ENCODE data around the gene HS6ST2.

Gene HS6ST2

GRCh38 chrX:132834109-132834508 is 124.3 kb downstream of the HS6ST2 start:
- H3K27ac ChIP-seq (ENCODE audit: insufficient read depth, low read length, poor library complexity, severe bottlenecking): no peak overlapping the region
- H3K27me3 ChIP-seq (replicated peaks; ENCODE audit: control insufficient read depth, insufficient read depth, low read length, poor library complexity, severe bottlenecking): no peaks in the 10 kb centered on the region
- no peaks in the 10 kb centered on the region for H3K9me3 ChIP-seq (ENCODE audit: control insufficient read depth, low read length)

DNA sequence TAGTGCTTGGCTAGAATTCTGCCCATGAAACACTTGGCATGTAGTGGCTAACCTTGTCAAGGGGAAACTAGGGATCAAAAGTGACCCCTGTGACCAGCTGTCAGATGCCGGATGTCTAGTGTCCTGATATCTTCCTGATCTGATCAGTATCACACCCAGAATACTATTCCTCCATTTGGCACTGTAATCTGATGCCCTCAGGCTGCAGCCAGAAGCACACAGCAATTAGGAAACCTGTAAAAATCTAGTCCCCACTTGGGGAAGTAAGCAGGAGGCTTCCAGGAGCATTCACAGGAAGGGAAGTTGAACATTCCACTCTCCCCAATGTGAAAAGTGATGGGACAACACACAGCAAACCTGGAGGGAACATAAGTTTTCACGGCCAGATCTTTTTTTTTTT is 125.1 kb downstream of the HS6ST2 start:
- Histone ChIP-seq H3K9me3 (ENCODE audit: control insufficient read depth, low read length) (no peaks in the 10 kb centered on the region), H3K36me3 (ENCODE audit: control insufficient read depth, insufficient read depth, low read length) (no peaks in the 10 kb centered on the region), H3K27ac (ENCODE audit: insufficient read depth, low read length, poor library complexity, severe bottlenecking) (no peak overlapping the region), H3K4me3 (ENCODE audit: insufficient read depth, low read depth, low read length, poor library complexity, severe bottlenecking) (no peak overlapping the region), H3K4me1 (ENCODE audit: control insufficient read depth, insufficient read depth, low read length, poor library complexity, severe bottlenecking) (no peaks in the 10 kb centered on the region), H3K27me3 (replicated peaks; ENCODE audit: control insufficient read depth, insufficient read depth, low read length, poor library complexity, severe bottlenecking) (no peaks in the 10 kb centered on the region)
- no peak for DNase-seq

More at GRCh38 chrX:132834109-132834508, 124.3 kb downstream of the HS6ST2 start:
- Histone ChIP-seq H3K4me1 (ENCODE audit: control insufficient read depth, insufficient read depth, low read length, poor library complexity, severe bottlenecking) (no peaks in the 10 kb centered on the region), H3K4me3 (ENCODE audit: insufficient read depth, low read depth, low read length, poor library complexity, severe bottlenecking) (no peak overlapping the region), H3K36me3 (ENCODE audit: control insufficient read depth, insufficient read depth, low read length) (no peaks in the 10 kb centered on the region)
- DNase-seq: no peak

DNA sequence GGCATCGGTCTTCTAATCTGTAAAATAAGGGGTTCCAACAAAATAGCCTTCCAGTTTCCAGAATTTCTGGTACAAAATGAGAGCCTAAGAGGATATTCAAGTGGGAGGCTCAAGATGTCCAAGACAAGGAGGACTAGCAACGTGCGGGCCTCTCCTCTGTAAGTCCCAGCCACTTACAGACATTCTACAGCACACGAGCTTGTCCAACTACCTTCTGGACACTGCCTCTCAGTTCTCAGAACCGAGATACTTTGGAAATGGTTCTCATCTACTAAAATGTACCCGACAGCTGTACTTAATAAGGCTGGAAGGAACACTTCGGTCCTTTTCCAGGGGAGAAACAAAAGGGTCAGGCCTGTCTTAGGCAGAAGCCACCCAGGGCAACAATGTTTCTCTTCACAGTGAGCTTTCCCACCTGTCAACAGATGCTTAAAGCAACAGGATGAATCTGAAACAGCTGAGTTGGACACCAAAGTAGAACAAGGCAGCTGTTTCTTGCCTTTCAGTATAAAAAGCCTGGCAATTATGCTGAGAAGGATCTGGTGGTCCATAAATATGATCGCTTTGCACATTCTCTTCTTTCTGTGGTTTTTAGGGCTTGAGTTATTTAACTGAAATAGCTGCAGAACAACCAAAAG is 127.0 kb downstream of the HS6ST2 start:
- Histone ChIP-seq H3K4me3 (ENCODE audit: insufficient read depth, low read depth, low read length, poor library complexity, severe bottlenecking) (no peak overlapping the region), H3K27ac (ENCODE audit: insufficient read depth, low read length, poor library complexity, severe bottlenecking) (no peak overlapping the region), H3K36me3 (ENCODE audit: control insufficient read depth, insufficient read depth, low read length) (no peaks in the 10 kb centered on the region), H3K9me3 (ENCODE audit: control insufficient read depth, low read length) (no peaks in the 10 kb centered on the region), H3K27me3 (replicated peaks; ENCODE audit: control insufficient read depth, insufficient read depth, low read length, poor library complexity, severe bottlenecking) (no peaks in the 10 kb centered on the region), H3K4me1 (ENCODE audit: control insufficient read depth, insufficient read depth, low read length, poor library complexity, severe bottlenecking) (no peaks in the 10 kb centered on the region)
- DNase-seq: no peak

DNA sequence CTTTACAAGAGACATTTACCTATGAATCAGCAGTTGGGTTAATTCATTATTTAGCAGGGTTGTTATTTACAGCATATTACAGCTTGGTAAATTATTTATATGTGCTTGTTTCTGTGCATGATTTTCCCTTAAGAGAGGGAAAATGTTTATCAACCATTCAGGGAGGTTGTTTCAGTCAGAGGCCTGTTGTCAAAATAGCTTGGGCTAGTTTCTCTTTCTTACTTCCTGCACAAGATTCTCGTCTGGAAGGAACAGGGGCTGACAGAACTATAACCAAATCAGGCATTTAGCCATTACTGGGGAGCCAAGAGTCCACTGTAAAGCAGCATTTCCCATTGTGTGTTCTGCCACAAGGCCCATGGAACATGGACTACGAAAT is 135.8 kb downstream of the HS6ST2 start:
- H3K9me3 ChIP-seq (ENCODE audit: control insufficient read depth, low read length): no peaks in the 10 kb centered on the region
- H3K27me3 ChIP-seq (replicated peaks; ENCODE audit: control insufficient read depth, insufficient read depth, low read length, poor library complexity, severe bottlenecking): no peaks in the 10 kb centered on the region
- no peaks in the 10 kb centered on the region for H3K4me1 ChIP-seq (ENCODE audit: control insufficient read depth, insufficient read depth, low read length, poor library complexity, severe bottlenecking)
- no peak overlapping the region for H3K27ac ChIP-seq (ENCODE audit: insufficient read depth, low read length, poor library complexity, severe bottlenecking)
- no peaks in the 10 kb centered on the region for H3K36me3 ChIP-seq (ENCODE audit: control insufficient read depth, insufficient read depth, low read length)
- H3K4me3 ChIP-seq (ENCODE audit: insufficient read depth, low read depth, low read length, poor library complexity, severe bottlenecking): no peak overlapping the region
- DNase-seq: no peak

GRCh38 chrX:132821974-132822633 is 136.3 kb downstream of the HS6ST2 start:
- Histone ChIP-seq H3K27ac (ENCODE audit: insufficient read depth, low read length, poor library complexity, severe bottlenecking) (no peak overlapping the region), H3K4me3 (ENCODE audit: insufficient read depth, low read depth, low read length, poor library complexity, severe bottlenecking) (no peak overlapping the region), H3K27me3 (replicated peaks; ENCODE audit: control insufficient read depth, insufficient read depth, low read length, poor library complexity, severe bottlenecking) (no peaks in the 10 kb centered on the region), H3K36me3 (ENCODE audit: control insufficient read depth, insufficient read depth, low read length) (no peaks in the 10 kb centered on the region), H3K4me1 (ENCODE audit: control insufficient read depth, insufficient read depth, low read length, poor library complexity, severe bottlenecking) (no peaks in the 10 kb centered on the region), H3K9me3 (ENCODE audit: control insufficient read depth, low read length) (no peaks in the 10 kb centered on the region)
- DNase-seq: no peak

GRCh38 chrX:132820675-132821074 is 137.8 kb downstream of the HS6ST2 start:
- H3K27me3 ChIP-seq (replicated peaks; ENCODE audit: control insufficient read depth, insufficient read depth, low read length, poor library complexity, severe bottlenecking): no peaks in the 10 kb centered on the region
- no peaks in the 10 kb centered on the region for H3K4me1 ChIP-seq (ENCODE audit: control insufficient read depth, insufficient read depth, low read length, poor library complexity, severe bottlenecking)
- DNase-seq: no peak
- H3K4me3 ChIP-seq (ENCODE audit: insufficient read depth, low read depth, low read length, poor library complexity, severe bottlenecking): no peak overlapping the region
- no peaks in the 10 kb centered on the region for H3K36me3 ChIP-seq (ENCODE audit: control insufficient read depth, insufficient read depth, low read length)
- H3K27ac ChIP-seq (ENCODE audit: insufficient read depth, low read length, poor library complexity, severe bottlenecking): no peak overlapping the region
- no peaks in the 10 kb centered on the region for H3K9me3 ChIP-seq (ENCODE audit: control insufficient read depth, low read length)

GRCh38 chrX:132819711-132820264 is 138.6 kb downstream of the HS6ST2 start:
- no peaks in the 10 kb centered on the region for H3K9me3 ChIP-seq (ENCODE audit: control insufficient read depth, low read length)
- no peak overlapping the region for H3K4me3 ChIP-seq (ENCODE audit: insufficient read depth, low read depth, low read length, poor library complexity, severe bottlenecking)
- H3K27ac ChIP-seq (ENCODE audit: insufficient read depth, low read length, poor library complexity, severe bottlenecking): no peak overlapping the region
- DNase-seq: no peak
- H3K27me3 ChIP-seq (replicated peaks; ENCODE audit: control insufficient read depth, insufficient read depth, low read length, poor library complexity, severe bottlenecking): no peaks in the 10 kb centered on the region
- no peaks in the 10 kb centered on the region for H3K4me1 ChIP-seq (ENCODE audit: control insufficient read depth, insufficient read depth, low read length, poor library complexity, severe bottlenecking)
- no peaks in the 10 kb centered on the region for H3K36me3 ChIP-seq (ENCODE audit: control insufficient read depth, insufficient read depth, low read length)

DNA sequence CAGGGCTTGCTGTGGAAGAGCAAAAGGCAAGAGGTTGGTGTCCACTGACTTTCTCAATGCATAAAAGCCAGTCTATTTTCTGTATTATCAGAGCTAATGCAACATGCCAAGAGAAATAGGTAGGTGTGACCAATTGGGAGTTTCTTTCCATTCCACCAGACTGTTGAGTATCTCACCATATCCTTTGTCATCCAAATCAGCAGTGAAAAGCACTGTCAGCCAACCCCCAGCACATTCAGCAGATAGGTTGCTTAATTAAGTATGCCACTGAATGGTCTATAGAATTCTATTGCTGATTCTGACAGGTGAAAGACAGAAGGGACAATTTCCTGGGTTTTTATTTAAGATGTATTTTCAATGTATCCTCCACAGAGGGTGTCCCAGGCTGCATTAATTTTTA is 139.8 kb downstream of the HS6ST2 start:
- H3K36me3 ChIP-seq (ENCODE audit: control insufficient read depth, insufficient read depth, low read length): no peaks in the 10 kb centered on the region
- no peak overlapping the region for H3K4me3 ChIP-seq (ENCODE audit: insufficient read depth, low read depth, low read length, poor library complexity, severe bottlenecking)
- no peak overlapping the region for H3K27ac ChIP-seq (ENCODE audit: insufficient read depth, low read length, poor library complexity, severe bottlenecking)
- H3K27me3 ChIP-seq (replicated peaks; ENCODE audit: control insufficient read depth, insufficient read depth, low read length, poor library complexity, severe bottlenecking): no peaks in the 10 kb centered on the region
- no peak for DNase-seq
- H3K9me3 ChIP-seq (ENCODE audit: control insufficient read depth, low read length): no peaks in the 10 kb centered on the region
- no peaks in the 10 kb centered on the region for H3K4me1 ChIP-seq (ENCODE audit: control insufficient read depth, insufficient read depth, low read length, poor library complexity, severe bottlenecking)

DNA sequence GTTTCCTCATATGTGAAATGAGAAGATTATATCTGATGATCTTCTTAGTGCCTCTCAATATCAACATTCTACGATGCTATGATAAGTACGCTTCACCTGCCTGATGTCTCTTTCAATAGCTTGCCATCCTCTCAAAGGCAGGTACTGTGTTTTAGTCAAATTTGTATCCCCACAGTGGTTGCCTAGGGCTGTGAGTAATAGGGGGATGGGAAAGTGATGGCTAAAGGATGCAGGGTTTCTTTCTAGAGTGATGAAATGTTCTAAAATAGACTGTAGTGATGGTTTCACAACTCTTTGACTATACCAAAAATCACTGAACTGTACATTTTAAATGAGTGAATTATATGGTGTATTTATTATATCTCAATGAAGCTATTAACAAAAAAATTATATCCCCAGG is 142.8 kb downstream of the HS6ST2 start:
- Histone ChIP-seq H3K4me3 (ENCODE audit: insufficient read depth, low read depth, low read length, poor library complexity, severe bottlenecking) (no peak overlapping the region), H3K9me3 (ENCODE audit: control insufficient read depth, low read length) (no peaks in the 10 kb centered on the region), H3K36me3 (ENCODE audit: control insufficient read depth, insufficient read depth, low read length) (no peaks in the 10 kb centered on the region), H3K27ac (ENCODE audit: insufficient read depth, low read length, poor library complexity, severe bottlenecking) (no peak overlapping the region), H3K4me1 (ENCODE audit: control insufficient read depth, insufficient read depth, low read length, poor library complexity, severe bottlenecking) (no peaks in the 10 kb centered on the region), H3K27me3 (replicated peaks; ENCODE audit: control insufficient read depth, insufficient read depth, low read length, poor library complexity, severe bottlenecking) (no peaks in the 10 kb centered on the region)
- no peak for DNase-seq

- H3K27me3 ChIP-seq (replicated peaks; ENCODE audit: control insufficient read depth, insufficient read depth, low read length, poor library complexity, severe bottlenecking): no peaks in the 10 kb centered on the region
- no peaks in the 10 kb centered on the region for H3K9me3 ChIP-seq (ENCODE audit: control insufficient read depth, low read length)
- DNase-seq: no peak
- no peaks in the 10 kb centered on the region for H3K4me1 ChIP-seq (ENCODE audit: control insufficient read depth, insufficient read depth, low read length, poor library complexity, severe bottlenecking)
- no peak overlapping the region for H3K4me3 ChIP-seq (ENCODE audit: insufficient read depth, low read depth, low read length, poor library complexity, severe bottlenecking)
- no peaks in the 10 kb centered on the region for H3K36me3 ChIP-seq (ENCODE audit: control insufficient read depth, insufficient read depth, low read length)
- H3K27ac ChIP-seq (ENCODE audit: insufficient read depth, low read length, poor library complexity, severe bottlenecking): no peak overlapping the region
These were observed 147.3 kb downstream of the HS6ST2 start for GRCh38 chrX:132810964-132811712.

Measured in effector memory CD4-positive, alpha-beta T cell (primary cell).